ENCODE measurements around the gene RC3H2. TPM values are rescaled to one million over a fixed set of nuclear protein-coding genes. Genes with fewer than 3 reads are reported as not detected.
A peak's percentile ranks its signal among the peaks of the same experiment; 100 is the strongest.

The RC3H2 gene
- total and polyA plus RNA-seq, 2 donors from 2014 or later = 9.8 to 49.9 TPM

DNA sequence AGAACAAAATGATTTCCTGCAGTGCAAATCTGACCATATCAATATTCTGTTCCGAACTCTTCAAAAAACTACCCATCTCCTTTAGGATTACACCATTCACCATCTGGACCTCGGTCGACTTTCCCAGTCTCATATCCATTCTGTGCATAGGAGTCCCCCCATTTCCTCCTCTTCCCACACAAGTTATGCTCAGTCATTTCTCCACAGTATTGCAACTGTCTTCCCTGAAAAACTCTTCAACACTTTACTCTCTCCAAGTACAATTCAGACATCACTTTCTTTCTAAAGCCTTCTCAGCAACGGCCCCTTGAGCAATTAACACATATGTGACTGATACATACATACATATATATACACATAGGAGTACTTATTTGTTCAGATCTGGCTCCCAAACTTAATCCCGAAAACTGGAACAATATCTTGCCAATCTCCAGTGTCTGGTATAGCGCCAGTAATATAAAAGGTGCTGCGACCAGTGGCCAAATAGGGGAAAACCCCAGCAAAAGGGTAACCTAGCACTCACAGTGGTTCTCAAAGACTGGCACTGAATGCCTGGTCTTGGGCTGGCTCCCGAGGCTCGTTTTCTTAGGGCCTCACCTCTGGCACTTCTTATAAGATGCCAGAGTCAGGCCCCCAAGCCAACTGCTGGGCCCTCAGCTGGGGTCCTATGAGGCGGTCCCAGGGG lies 25.5 kb upstream of the RC3H2 start:
- Histone ChIP-seq H3K27ac (ENCODE audit: low read depth in 2 of 2, low read length in 2 of 2) (peak overlapping the region; percentile 37 to 74), H3K9me3 (ENCODE audit: control insufficient read depth in 2 of 3, insufficient read depth in 1 of 3, low read length in 3 of 3) (no peaks in the 10 kb centered on the region), H3K4me3 (ENCODE audit: low read length in 3 of 3) (peak overlapping the region; percentile 82 to 99 (median 97)), H3K4me1 (ENCODE audit: control insufficient read depth in 2 of 3, insufficient read depth in 2 of 3, low read depth in 1 of 3, low read length in 3 of 3) (peaks cover 0 to 9% (median 8%) of the 10 kb centered on the region in 3 donors), H3K27me3 (ENCODE audit: control insufficient read depth, insufficient read depth, low read length) (no peaks in the 10 kb centered on the region), H3K36me3 (ENCODE audit: control insufficient read depth in 2 of 3, insufficient read depth in 3 of 3, low read length in 3 of 3) (no peaks in the 10 kb centered on the region), H3K9ac (ENCODE audit: low read length in 3 of 3) (peak overlapping the region; percentile 72 to 97 (median 77))
- TF ChIP-seq, protein P1, sequence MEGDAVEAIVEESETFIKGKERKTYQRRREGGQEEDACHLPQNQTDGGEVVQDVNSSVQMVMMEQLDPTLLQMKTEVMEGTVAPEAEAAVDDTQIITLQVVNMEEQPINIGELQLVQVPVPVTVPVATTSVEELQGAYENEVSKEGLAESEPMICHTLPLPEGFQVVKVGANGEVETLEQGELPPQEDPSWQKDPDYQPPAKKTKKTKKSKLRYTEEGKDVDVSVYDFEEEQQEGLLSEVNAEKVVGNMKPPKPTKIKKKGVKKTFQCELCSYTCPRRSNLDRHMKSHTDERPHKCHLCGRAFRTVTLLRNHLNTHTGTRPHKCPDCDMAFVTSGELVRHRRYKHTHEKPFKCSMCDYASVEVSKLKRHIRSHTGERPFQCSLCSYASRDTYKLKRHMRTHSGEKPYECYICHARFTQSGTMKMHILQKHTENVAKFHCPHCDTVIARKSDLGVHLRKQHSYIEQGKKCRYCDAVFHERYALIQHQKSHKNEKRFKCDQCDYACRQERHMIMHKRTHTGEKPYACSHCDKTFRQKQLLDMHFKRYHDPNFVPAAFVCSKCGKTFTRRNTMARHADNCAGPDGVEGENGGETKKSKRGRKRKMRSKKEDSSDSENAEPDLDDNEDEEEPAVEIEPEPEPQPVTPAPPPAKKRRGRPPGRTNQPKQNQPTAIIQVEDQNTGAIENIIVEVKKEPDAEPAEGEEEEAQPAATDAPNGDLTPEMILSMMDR (IDR thresholded peaks at IDR 0.05; ENCODE audit: borderline replicate concordance, extremely low read depth, insufficient read depth) = no peak
- FAIRE-seq = no peak
- DNase-seq = no peak
- intact Hi-C loops (cut with DNase I) = no loop called here

DNA sequence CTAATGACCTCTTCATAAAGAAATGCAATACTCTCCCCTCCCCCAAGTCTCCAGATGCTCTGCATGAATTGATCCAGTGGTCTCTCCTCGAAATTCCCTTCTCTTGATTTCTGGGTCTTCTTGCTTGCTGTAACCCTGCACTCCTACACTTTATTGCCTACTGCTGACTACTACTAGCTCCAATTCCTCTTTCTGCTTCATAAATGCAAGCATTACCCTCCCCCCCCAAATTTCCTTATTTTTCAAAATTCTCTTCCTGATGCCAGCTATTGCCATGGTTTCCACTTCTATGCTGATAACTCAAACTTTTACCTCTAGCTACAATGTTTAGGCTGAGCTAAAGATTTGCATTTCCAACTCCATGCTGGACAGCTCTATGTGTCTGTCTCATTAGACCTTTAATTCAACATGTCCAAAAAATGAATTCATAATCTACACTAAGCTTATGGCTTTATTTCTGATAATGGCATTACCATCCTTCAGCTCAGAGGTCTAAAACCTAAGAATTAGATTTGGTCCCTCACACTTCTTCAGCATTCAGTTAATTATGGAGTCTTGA lies 24.7 kb upstream of the RC3H2 start:
- TF ChIP-seq, protein P1 (IDR thresholded peaks at IDR 0.05; ENCODE audit: borderline replicate concordance, extremely low read depth, insufficient read depth) = no peak
- FAIRE-seq (no peak), DNase-seq (no peak)
- intact Hi-C loops (cut with DNase I) = no loop called here
- Histone ChIP-seq H3K27me3 (ENCODE audit: control insufficient read depth, insufficient read depth, low read length) (no peaks in the 10 kb centered on the region), H3K9me3 (ENCODE audit: control insufficient read depth in 2 of 3, insufficient read depth in 1 of 3, low read length in 3 of 3) (no peaks in the 10 kb centered on the region), H3K27ac (ENCODE audit: low read depth in 2 of 2, low read length in 2 of 2) (no peak overlapping the region), H3K4me1 (ENCODE audit: control insufficient read depth in 2 of 3, insufficient read depth in 2 of 3, low read depth in 1 of 3, low read length in 3 of 3) (peaks cover 0 to 9% (median 8%) of the 10 kb centered on the region in 3 donors), H3K4me3 (ENCODE audit: low read length in 3 of 3) (peak overlapping the region in 1 of 3 donors; percentile 99), H3K9ac (ENCODE audit: low read length in 3 of 3) (no peak overlapping the region), H3K36me3 (ENCODE audit: control insufficient read depth in 2 of 3, insufficient read depth in 3 of 3, low read length in 3 of 3) (no peaks in the 10 kb centered on the region)

DNA sequence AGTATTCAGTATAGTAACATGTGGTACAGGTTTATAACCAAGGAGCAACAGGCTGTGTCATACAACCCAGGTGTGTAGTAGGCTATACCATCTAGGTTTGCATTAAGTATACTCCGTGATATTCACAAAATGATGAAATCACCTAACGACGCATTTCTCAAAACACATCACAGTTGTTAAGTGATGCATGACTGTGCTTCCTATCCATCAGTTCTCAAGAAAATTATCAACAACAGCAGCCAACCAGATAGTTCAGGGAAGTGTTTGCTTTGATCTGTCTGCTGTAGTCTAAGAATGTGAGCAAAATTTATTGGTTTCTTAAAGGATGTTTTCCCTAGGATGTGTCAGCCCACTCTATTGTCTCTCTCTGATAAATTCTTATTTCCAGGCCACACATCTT lies 18.8 kb upstream of the RC3H2 start:
- H3K27ac ChIP-seq (ENCODE audit: low read depth in 2 of 2, low read length in 2 of 2) = no peak overlapping the region
- H3K9me3 ChIP-seq (ENCODE audit: control insufficient read depth in 2 of 3, insufficient read depth in 1 of 3, low read length in 3 of 3) = no peaks in the 10 kb centered on the region
- H3K27me3 ChIP-seq (ENCODE audit: control insufficient read depth, insufficient read depth, low read length) = no peaks in the 10 kb centered on the region
- H3K4me1 ChIP-seq (ENCODE audit: control insufficient read depth in 2 of 3, insufficient read depth in 2 of 3, low read depth in 1 of 3, low read length in 3 of 3) = no peaks in the 10 kb centered on the region
- H3K4me3 ChIP-seq (ENCODE audit: low read length in 3 of 3) = no peak overlapping the region
- H3K36me3 ChIP-seq (ENCODE audit: control insufficient read depth in 2 of 3, insufficient read depth in 3 of 3, low read length in 3 of 3) = peaks cover 0 to 7% (median 0%) of the 10 kb centered on the region in 3 donors
- intact Hi-C loops (cut with DNase I) = no loop called here
- FAIRE-seq (no peak), DNase-seq (no peak)
- H3K9ac ChIP-seq (ENCODE audit: low read length in 3 of 3) = no peak overlapping the region
- TF ChIP-seq, protein P1 (IDR thresholded peaks at IDR 0.05; ENCODE audit: borderline replicate concordance, extremely low read depth, insufficient read depth) = no peak
